Kidney epithelial cell (primary cell): ENCODE data around the gene ACADM. TPM values are rescaled to one million over a fixed set of nuclear protein-coding genes. Genes with fewer than 3 reads are reported as not detected.
A peak's percentile ranks its signal among the peaks of the same experiment; 100 is the strongest.

Experiments used
- DNase-seq: peaks from one replicate; pipeline ENCODE4 v3.0.0-alpha.2; 2010; ENCODE audit warnings: low read depth
- H3K27me3 ChIP-seq: 2 replicates; pipeline ENCODE4 v1.6.0; 2011; ENCODE audit warnings: low read length; ENCODE audit not compliant: control insufficient read depth, insufficient read depth
- H3K36me3 ChIP-seq: 2 replicates; pipeline ENCODE4 v1.5.1; 2011; ENCODE audit warnings: low read length; ENCODE audit not compliant: control insufficient read depth, insufficient read depth
- H3K4me3 ChIP-seq: 2 replicates; pipeline ENCODE4 v1.5.1; 2011; ENCODE audit warnings: low read depth, mild to moderate bottlenecking, control low read depth, low read length
- CTCF ChIP-seq: IDR thresholded peaks from 2 replicates; pipeline ENCODE4 v1.5.1; 2011; ENCODE audit warnings: mild to moderate bottlenecking, moderate library complexity, low read length, control low read depth, inconsistent platforms; ENCODE audit not compliant: insufficient read depth, poor library complexity, severe bottlenecking
- total RNA-seq: library from RNA; depleted of rRNA; stranded (reverse); fragments of >200 nt; gene quantifications from 2 replicates; pipeline ENCODE4 v1.2.3, GENCODE V29; 2015

The ACADM gene
- total RNA-seq, 1 donor from 2014 or later, result 29.6 TPM

DNA sequence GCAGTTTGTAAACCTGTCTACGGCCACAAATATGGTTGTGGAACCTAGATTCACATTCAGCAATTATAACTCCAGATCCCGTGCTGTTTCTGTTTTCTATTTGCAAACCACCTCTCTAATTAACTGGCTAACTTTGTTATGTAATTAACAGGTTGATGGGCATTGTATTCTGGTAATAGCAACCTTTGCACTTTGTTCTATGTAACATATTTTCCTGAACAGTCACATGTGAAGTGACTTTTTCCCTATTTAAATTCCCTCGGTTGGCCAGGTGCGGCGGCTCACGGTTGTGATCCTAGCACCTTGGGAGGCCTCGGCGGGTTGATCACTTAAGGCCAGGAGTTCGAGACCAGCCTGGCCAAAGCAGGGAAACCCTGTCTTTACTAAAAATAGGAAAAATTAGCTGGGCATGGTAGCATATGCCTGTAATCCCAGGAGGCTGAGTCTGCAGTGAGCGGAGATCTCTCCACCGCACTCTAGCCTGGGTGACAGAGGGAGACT lies 1.4 kb downstream of the ACADM start:
- TF ChIP-seq CTCF, result no peak
- no peak for DNase-seq
- H3K27me3 ChIP-seq, result no peaks in the 10 kb centered on the region
- no peaks in the 10 kb centered on the region for H3K36me3 ChIP-seq
- H3K4me3 ChIP-seq, result peak overlapping the region; percentile 97

- Histone ChIP-seq H3K36me3 (no peaks in the 10 kb centered on the region), H3K27me3 (no peaks in the 10 kb centered on the region), H3K4me3 (no peak overlapping the region)
- no peak for TF ChIP-seq CTCF
- DNase-seq, result no peak
Observed at GRCh38 chr1:75727571-75727970, 3.1 kb downstream of the ACADM start.

GRCh38 chr1:75730432-75730831 lies 5.9 kb downstream of the ACADM start:
- H3K36me3 ChIP-seq, result no peaks in the 10 kb centered on the region
- no peaks in the 10 kb centered on the region for H3K27me3 ChIP-seq
- TF ChIP-seq CTCF, result no peak
- DNase-seq, result no peak
- no peak overlapping the region for H3K4me3 ChIP-seq

GRCh38 chr1:75731881-75732280 lies 7.4 kb downstream of the ACADM start:
- TF ChIP-seq CTCF, result no peak
- Histone ChIP-seq H3K27me3 (no peaks in the 10 kb centered on the region), H3K36me3 (no peaks in the 10 kb centered on the region), H3K4me3 (no peak overlapping the region)
- no peak for DNase-seq

DNA sequence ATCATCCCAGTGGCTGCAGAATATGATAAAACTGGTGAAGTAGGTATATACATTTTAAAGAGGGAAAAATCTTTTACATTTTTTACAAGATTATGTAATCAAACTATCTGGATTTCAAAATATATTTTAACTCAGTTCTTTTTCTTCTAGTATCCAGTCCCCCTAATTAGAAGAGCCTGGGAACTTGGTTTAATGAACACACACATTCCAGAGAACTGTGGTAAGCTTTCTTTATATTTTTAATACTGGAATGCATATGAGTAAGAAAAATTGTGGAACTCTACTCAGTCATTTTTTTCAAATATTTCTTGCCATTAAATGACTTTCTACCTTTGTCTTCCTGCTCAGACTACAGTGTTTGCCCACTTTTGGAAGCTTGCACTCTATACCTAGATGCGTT lies 8.2 kb downstream of the ACADM start:
- H3K27me3 ChIP-seq, result no peaks in the 10 kb centered on the region
- DNase-seq, result no peak
- no peak overlapping the region for H3K4me3 ChIP-seq
- TF ChIP-seq CTCF, result no peak
- no peaks in the 10 kb centered on the region for H3K36me3 ChIP-seq

- no peaks in the 10 kb centered on the region for H3K36me3 ChIP-seq
- DNase-seq, result no peak
- no peak for TF ChIP-seq CTCF
- no peaks in the 10 kb centered on the region for H3K27me3 ChIP-seq
- no peak overlapping the region for H3K4me3 ChIP-seq
Observed at GRCh38 chr1:75733661-75734060, 9.2 kb downstream of the ACADM start.
